Activated naive CD4-positive, alpha-beta T cell treated with anti-CD3 and anti-CD28 coated beads, Interleukin-2, amount 50 U/mL, for 72 hours (primary cell): ENCODE data around the gene PCBP3. TPM values are rescaled to one million over a fixed set of nuclear protein-coding genes. Genes with fewer than 3 reads are reported as not detected.

Experiments
- ATAC-seq, 2 donors: fragments of 150-1000 bp; cut with Tn5 transposase; 2 replicates each; pipeline ENCODE4 v1.10.0; 2021; ENCODE audit warnings: mild to moderate bottlenecking in 2 of 2, moderate library complexity in 2 of 2
- DNase-seq, 2 donors: peaks; one replicate each; pipeline ENCODE4 v3.0.0; 2021 to 2022; ENCODE audit warnings: low spot score in 2 of 2
- H3K27ac Mint-ChIP-seq, 2 donors: one replicate each; pipeline ENCODE4 v1.8.0; 2022; ENCODE audit warnings: mild to moderate bottlenecking in 2 of 2, mixed read lengths in 2 of 2
- H3K36me3 Mint-ChIP-seq, 2 donors: one replicate each; pipeline ENCODE4 v1.8.0; 2022; ENCODE audit warnings: mixed read lengths in 2 of 2
- H3K9me3 Mint-ChIP-seq, 2 donors: one replicate each; pipeline ENCODE4 v1.8.0; 2022; ENCODE audit warnings: mixed read lengths in 2 of 2
- total RNA-seq, 2 donors: library from RNA; stranded (reverse); gene quantifications; one replicate each; pipeline ENCODE4 v1.2.3, GENCODE V29; 2022

The PCBP3 gene
- total RNA-seq, 2 donors from 2014 or later: 19.7 to 26.3 TPM

DNA sequence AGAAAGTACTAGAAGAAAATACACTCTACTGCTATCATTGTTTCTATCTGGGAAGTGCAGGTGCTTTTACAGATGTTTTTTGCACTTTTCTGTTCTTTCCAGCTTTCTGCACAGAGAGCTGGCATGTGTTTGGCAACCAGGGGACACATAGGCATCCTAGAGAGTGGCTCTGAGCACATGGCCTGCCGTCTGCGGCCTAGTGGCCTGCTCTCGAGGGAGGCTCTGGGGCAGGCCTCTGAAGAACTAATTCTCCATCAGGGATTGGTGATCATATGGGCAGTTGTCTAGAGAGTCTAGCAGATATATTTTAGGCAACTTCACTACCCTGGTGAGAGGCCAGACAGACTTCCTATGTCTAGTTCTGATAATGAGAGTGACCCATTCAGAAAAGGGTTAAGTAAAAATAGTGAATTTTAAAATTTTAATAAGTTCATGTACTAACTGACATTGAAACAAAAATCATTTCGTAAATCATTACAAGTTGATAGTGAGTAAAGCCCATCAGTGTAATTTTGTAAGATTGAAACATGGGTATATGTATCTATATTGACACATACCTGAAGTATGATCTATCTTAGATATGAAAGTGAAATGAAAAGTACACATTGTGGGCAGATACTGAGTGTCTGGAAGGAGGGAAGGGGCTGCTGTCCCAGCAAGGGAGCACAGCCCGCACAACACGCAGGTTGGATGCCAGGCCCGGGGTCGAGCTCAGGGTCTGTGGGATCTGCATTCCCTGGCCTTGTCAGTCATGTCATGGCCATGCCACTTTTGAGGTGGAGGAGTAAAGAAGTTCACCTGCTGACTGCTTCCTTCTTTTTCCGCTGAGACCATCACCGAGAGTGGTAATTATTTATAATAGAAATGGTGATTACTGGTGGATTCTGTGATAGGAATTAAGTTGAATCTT lies 79.8 kb downstream of the PCBP3 start:
- no peak overlapping the region for H3K27ac Mint-ChIP-seq
- no peak for DNase-seq
- ATAC-seq: peak; percentile 63 to 97
- H3K9me3 Mint-ChIP-seq: no peaks in the 10 kb centered on the region
- no peaks in the 10 kb centered on the region for H3K36me3 Mint-ChIP-seq

- DNase-seq (no peak), ATAC-seq (no peak)
- H3K27ac Mint-ChIP-seq: peak overlapping the region in 1 of 2 donors; percentile 18
- no peaks in the 10 kb centered on the region for H3K9me3 Mint-ChIP-seq
- H3K36me3 Mint-ChIP-seq: no peaks in the 10 kb centered on the region
Observed at GRCh38 chr21:45724345-45724961, 80.9 kb downstream of the PCBP3 start.

GRCh38 chr21:45724994-45725843 lies 81.7 kb downstream of the PCBP3 start:
- DNase-seq (no peak), ATAC-seq (no peak)
- no peaks in the 10 kb centered on the region for H3K9me3 Mint-ChIP-seq
- peak overlapping the region in 1 of 2 donors; percentile 79 for H3K27ac Mint-ChIP-seq
- no peaks in the 10 kb centered on the region for H3K36me3 Mint-ChIP-seq

- Mint-ChIP-seq H3K27ac (no peak overlapping the region), H3K36me3 (no peaks in the 10 kb centered on the region), H3K9me3 (no peaks in the 10 kb centered on the region)
- no peak for DNase-seq
- no peak for ATAC-seq
Observed at GRCh38 chr21:45725844-45726200, 82.3 kb downstream of the PCBP3 start.

- DNase-seq: no peak
- ATAC-seq: no peak
- Mint-ChIP-seq H3K9me3 (no peaks in the 10 kb centered on the region), H3K27ac (no peak overlapping the region), H3K36me3 (no peaks in the 10 kb centered on the region)
Observed at GRCh38 chr21:45726438-45726837, 82.9 kb downstream of the PCBP3 start.

DNA sequence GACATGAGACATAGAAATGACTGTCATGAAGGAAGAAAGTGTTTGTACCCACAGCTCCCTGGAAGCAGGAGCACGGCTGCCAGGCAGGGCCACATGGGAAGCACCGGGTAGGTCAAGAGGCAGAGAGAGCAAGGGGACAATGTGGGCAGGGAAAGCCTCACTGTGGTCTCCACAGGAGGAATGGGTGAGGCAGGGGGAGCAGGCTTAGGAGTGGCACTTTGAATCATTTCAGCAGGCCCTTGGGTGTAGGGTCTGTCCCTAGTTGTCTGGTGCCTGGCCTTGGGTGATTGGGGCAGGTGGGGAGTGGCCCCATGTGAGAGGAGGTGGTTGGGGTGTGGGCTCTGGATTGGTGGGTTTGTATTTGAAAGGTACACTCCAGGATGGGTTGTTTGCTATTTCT lies 83.9 kb downstream of the PCBP3 start:
- Mint-ChIP-seq H3K36me3 (no peaks in the 10 kb centered on the region), H3K27ac (no peak overlapping the region), H3K9me3 (no peaks in the 10 kb centered on the region)
- DNase-seq (no peak), ATAC-seq (peak in 1 of 2 donors; percentile 40)

DNA sequence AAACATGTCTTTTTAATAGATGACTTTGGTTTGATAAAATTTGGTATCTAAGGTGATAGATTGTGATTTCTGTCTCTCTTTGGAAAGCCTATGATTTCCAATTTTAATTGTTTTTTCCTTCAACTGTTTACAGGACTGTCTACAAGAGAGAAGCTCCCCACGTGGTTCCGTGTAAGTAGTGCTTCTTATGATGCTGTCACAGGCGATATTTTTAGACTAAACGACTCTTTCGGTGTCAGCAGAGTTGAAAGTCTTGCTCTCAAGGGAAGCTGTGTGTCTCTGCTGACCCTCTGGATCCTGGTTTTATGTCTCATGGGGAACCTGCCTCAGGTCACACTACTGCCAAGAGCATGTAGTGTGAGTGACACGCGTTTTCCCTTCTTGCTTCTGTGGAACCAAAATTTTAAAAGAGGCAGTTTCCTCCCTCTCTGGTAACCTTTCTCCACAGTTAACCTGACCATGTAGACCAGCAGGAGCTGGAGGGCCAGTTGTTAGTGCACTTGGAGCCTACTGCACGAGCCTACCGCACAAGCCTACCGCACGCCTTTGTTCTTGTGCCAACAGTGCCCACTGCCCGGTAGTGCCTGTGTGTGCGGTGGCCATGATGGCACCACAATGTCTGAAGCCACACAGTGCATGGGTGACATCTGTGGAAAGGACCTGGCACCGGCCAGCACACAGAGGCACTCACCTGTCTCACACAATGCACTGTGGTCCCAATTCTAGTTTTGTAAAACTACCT lies 91.9 kb downstream of the PCBP3 start:
- Mint-ChIP-seq H3K36me3 (no peaks in the 10 kb centered on the region), H3K9me3 (no peaks in the 10 kb centered on the region), H3K27ac (peak overlapping the region in 1 of 2 donors; percentile 22)
- ATAC-seq (no peak), DNase-seq (no peak)

GRCh38 chr21:45736042-45736689 lies 92.6 kb downstream of the PCBP3 start:
- DNase-seq: no peak

GRCh38 chr21:45736690-45737484 lies 93.4 kb downstream of the PCBP3 start:
- DNase-seq (no peak), ATAC-seq (no peak)
- H3K27ac Mint-ChIP-seq: peak overlapping the region in 1 of 2 donors; percentile 24
- H3K9me3 Mint-ChIP-seq: no peaks in the 10 kb centered on the region
- no peaks in the 10 kb centered on the region for H3K36me3 Mint-ChIP-seq

More at GRCh38 chr21:45736042-45736689, 92.6 kb downstream of the PCBP3 start:
- Mint-ChIP-seq H3K36me3 (no peaks in the 10 kb centered on the region), H3K9me3 (no peaks in the 10 kb centered on the region), H3K27ac (peak overlapping the region in 1 of 2 donors; percentile 24)
- ATAC-seq: no peak

GRCh38 chr21:45737485-45738166 lies 94.1 kb downstream of the PCBP3 start:
- no peaks in the 10 kb centered on the region for H3K9me3 Mint-ChIP-seq
- ATAC-seq (no peak), DNase-seq (no peak)
- H3K27ac Mint-ChIP-seq: no peak overlapping the region
- H3K36me3 Mint-ChIP-seq: no peaks in the 10 kb centered on the region

GRCh38 chr21:45739218-45740087 lies 95.9 kb downstream of the PCBP3 start:
- H3K27ac Mint-ChIP-seq: no peak overlapping the region
- H3K36me3 Mint-ChIP-seq: no peaks in the 10 kb centered on the region
- ATAC-seq: no peak
- H3K9me3 Mint-ChIP-seq: no peaks in the 10 kb centered on the region
- DNase-seq: no peak

DNA sequence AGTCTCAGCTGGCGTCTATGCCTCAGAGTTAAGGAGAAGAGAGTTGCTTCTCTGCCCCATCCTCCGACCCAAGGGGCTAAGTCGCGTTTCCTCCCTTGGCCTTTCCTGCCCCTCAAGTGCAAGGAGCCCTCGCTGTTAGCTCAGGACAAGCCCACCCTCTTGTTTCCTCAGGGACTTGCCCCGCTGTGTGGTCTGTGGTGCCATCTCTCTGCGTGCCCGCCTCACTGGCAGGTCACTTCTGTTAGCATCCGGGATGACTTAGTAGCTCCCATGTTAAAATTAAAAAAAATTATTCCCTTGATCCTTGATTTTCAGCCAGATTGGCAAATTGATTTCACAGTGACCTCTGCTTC lies 96.5 kb downstream of the PCBP3 start:
- Mint-ChIP-seq H3K9me3 (no peaks in the 10 kb centered on the region), H3K36me3 (peaks cover 4 to 5% of the 10 kb centered on the region in 2 donors), H3K27ac (no peak overlapping the region)
- ATAC-seq (no peak), DNase-seq (no peak)

- Mint-ChIP-seq H3K9me3 (peaks cover 3% of the 10 kb centered on the region in 2 donors), H3K36me3 (peaks cover 10 to 12% of the 10 kb centered on the region in 2 donors), H3K27ac (no peak overlapping the region)
- DNase-seq (no peak), ATAC-seq (no peak)
Observed at GRCh38 chr21:45740491-45741357, 97.2 kb downstream of the PCBP3 start.
